ENCODE measurements around the gene SEC61B.

SEC61B gene

GRCh38 chr9:99259231-99259918 lies 37.3 kb downstream of the SEC61B start:
- DNase-seq (ENCODE audit: low read depth) = peak; percentile 51
- TF ChIP-seq, protein P1, sequence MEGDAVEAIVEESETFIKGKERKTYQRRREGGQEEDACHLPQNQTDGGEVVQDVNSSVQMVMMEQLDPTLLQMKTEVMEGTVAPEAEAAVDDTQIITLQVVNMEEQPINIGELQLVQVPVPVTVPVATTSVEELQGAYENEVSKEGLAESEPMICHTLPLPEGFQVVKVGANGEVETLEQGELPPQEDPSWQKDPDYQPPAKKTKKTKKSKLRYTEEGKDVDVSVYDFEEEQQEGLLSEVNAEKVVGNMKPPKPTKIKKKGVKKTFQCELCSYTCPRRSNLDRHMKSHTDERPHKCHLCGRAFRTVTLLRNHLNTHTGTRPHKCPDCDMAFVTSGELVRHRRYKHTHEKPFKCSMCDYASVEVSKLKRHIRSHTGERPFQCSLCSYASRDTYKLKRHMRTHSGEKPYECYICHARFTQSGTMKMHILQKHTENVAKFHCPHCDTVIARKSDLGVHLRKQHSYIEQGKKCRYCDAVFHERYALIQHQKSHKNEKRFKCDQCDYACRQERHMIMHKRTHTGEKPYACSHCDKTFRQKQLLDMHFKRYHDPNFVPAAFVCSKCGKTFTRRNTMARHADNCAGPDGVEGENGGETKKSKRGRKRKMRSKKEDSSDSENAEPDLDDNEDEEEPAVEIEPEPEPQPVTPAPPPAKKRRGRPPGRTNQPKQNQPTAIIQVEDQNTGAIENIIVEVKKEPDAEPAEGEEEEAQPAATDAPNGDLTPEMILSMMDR (IDR thresholded peaks at IDR 0.05; ENCODE audit: low read length, missing control alignments) = no peak
- peak overlapping the region; percentile 24 for H3K4me3 ChIP-seq (replicated peaks; ENCODE audit: low read depth, low read length)

DNA sequence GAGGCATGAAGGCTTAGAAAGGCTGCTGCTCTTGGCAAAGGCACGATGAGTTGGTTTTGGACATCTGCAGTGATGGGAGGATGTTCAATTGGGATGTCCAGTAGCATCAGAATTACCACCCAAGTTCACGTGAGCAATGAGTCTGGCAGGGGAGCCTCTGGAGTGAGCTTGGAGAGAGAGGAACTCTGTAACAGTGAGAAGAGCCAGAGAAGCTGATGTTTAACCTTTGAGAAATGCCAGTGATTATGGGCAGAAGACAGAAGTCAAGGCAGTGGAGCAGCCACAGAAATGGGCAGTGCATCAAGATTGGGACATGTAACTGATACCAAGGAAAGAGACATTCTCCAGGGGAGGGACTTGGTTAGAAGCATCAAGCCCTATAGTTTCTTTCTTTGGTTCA lies 39.8 kb downstream of the SEC61B start:
- TF ChIP-seq, protein P1 (IDR thresholded peaks at IDR 0.05; ENCODE audit: low read length, missing control alignments) = no peak
- H3K4me3 ChIP-seq (replicated peaks; ENCODE audit: low read depth, low read length) = no peak overlapping the region
- DNase-seq (ENCODE audit: low read depth) = no peak

GRCh38 chr9:99262949-99263418 lies 40.9 kb downstream of the SEC61B start:
- no peak for DNase-seq (ENCODE audit: low read depth)
- H3K4me3 ChIP-seq (replicated peaks; ENCODE audit: low read depth, low read length) = no peak overlapping the region
- TF ChIP-seq, protein P1 (IDR thresholded peaks at IDR 0.05; ENCODE audit: low read length, missing control alignments) = no peak

GRCh38 chr9:99264070-99264680 lies 42.1 kb downstream of the SEC61B start:
- TF ChIP-seq, protein P1 (IDR thresholded peaks at IDR 0.05; ENCODE audit: low read length, missing control alignments) = peak; percentile 35
- DNase-seq (ENCODE audit: low read depth) = peak; percentile 12
- H3K4me3 ChIP-seq (replicated peaks; ENCODE audit: low read depth, low read length) = no peak overlapping the region

GRCh38 chr9:99265691-99266090 lies 43.6 kb downstream of the SEC61B start:
- no peak overlapping the region for H3K4me3 ChIP-seq (replicated peaks; ENCODE audit: low read depth, low read length)
- no peak for DNase-seq (ENCODE audit: low read depth)
- TF ChIP-seq, protein P1 (IDR thresholded peaks at IDR 0.05; ENCODE audit: low read length, missing control alignments) = no peak

GRCh38 chr9:99266255-99267023 lies 44.4 kb downstream of the SEC61B start:
- TF ChIP-seq, protein P1 (IDR thresholded peaks at IDR 0.05; ENCODE audit: low read length, missing control alignments) = peak; percentile 88
- peak; percentile 76 for DNase-seq (ENCODE audit: low read depth)
- no peak overlapping the region for H3K4me3 ChIP-seq (replicated peaks; ENCODE audit: low read depth, low read length)

All from fibroblast of pulmonary artery (primary cell).